Activated CD8-positive, alpha-beta memory T cell treated with anti-CD3 and anti-CD28 coated beads for 4 hours (primary cell): ENCODE data around the gene CAMK1G.
A peak's percentile ranks its signal among the peaks of the same experiment; 100 is the strongest.

Experiments used
- DNase-seq, 2 donors: peaks; one replicate each; pipeline ENCODE4 v3.0.0-alpha.2; 2020; ENCODE audit warnings: low read depth in 2 of 2

Gene CAMK1G

GRCh38 chr1:209635850-209636249 lies 52.3 kb downstream of the CAMK1G start:
- no peak for DNase-seq

DNA sequence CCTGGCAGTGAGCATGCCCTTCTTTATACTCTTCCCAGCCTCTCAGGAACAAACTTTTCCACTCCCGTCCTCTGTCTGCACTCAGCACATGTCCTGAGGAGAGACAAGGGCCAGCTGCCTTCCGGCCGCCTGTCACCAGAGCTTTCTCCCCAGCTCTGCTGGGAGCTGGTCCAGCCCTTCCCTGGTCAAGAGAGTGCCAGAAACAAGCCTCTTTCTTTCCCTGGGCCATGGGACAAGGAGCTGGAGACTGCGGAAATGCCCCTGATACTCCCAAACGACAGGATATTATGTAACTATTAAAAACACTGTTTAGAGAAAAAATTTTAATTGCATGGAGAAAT lies 58.3 kb downstream of the CAMK1G start:
- no peak for DNase-seq

GRCh38 chr1:209642816-209643215 lies 59.3 kb downstream of the CAMK1G start:
- DNase-seq: no peak

- no peak for DNase-seq
Observed at GRCh38 chr1:209643285-209644020, 59.9 kb downstream of the CAMK1G start.

- DNase-seq: no peak
Observed at GRCh38 chr1:209645574-209646452, 62.3 kb downstream of the CAMK1G start.

DNA sequence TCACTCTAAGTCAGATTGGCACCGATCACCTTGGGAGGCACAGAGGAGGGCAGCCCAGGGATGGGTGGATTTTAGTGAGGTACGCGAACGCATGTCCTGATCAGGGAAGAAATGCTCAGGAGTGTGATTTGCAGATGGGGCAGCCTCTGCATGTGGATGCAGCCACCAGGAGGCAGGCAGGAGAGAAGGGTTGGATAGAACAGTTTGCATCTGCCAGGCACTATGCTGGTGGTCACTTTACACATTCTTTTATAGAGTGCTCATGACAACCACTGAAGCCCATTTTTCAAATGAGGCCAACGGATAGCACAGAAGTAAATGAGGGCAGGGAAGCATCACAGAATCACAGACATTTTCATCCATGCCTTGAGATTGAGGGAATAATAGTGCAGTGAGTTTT lies 63.0 kb downstream of the CAMK1G start:
- DNase-seq: no peak

GRCh38 chr1:209647156-209647555 lies 63.6 kb downstream of the CAMK1G start:
- no peak for DNase-seq

- no peak for DNase-seq
Observed at GRCh38 chr1:209648346-209648745, 64.8 kb downstream of the CAMK1G start.

DNA sequence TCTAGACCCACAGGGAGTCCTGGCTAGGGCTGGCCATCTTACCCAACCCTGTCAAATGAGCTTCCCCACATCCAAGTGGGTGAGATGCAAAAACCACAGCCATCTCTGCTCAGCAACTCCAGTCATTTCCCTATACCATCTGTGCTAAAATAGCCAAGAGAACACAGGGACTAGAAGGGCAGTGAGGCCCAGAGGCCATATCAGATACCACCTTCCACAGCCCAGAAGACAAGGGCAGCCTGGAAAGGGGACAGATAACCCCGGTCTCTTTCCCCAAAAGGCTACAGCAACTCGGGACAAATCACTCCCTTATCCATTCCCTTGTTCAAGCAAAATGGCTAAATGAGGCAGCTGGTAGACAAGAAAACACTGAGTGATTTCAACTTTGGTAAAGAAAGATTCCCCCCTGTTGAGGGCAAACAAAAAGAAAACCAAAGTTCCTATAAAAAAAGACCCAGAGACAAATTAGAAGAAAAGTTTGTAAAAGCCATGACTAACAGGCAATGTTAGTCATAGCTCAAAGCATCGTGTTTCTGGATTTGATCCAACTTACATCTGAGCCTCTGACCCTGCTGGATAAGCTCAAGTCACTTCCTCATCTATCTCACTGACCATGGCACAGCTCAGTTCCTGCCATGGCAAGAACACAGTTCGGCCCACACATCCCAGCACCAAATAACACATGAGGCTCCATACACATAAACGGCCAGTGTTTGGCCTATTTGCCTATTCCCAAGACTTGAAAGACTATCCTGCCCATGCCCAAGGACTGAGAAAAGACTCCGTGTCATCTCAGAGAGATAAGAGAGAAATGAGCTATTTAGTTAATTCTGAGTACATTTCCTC lies 65.6 kb downstream of the CAMK1G start:
- DNase-seq: no peak

- DNase-seq: no peak
Observed at GRCh38 chr1:209650454-209650853, 66.9 kb downstream of the CAMK1G start.

DNA sequence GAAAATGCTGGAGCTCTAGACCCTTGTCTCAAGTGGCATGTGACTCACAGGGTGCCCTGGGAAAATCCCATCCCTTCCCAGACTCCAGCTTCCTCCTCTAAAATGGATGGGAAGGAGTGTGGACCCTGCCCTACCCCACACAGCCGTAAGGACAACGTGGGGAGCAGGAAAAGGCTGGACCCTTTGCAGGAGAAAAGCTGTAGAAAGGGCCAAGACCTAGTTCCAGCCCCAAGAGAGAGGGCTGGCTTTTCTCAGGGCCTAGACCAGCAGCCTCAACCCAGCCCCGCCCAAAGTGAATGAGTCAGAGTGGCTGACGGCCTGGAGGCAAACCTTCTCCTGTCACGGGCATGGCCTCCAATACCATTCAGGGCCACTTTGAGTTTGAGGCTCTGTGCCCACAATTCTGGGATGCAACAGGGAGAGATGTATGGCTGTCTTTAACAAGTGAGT lies 67.6 kb downstream of the CAMK1G start:
- DNase-seq: peak in 1 of 2 donors; percentile 15

DNA sequence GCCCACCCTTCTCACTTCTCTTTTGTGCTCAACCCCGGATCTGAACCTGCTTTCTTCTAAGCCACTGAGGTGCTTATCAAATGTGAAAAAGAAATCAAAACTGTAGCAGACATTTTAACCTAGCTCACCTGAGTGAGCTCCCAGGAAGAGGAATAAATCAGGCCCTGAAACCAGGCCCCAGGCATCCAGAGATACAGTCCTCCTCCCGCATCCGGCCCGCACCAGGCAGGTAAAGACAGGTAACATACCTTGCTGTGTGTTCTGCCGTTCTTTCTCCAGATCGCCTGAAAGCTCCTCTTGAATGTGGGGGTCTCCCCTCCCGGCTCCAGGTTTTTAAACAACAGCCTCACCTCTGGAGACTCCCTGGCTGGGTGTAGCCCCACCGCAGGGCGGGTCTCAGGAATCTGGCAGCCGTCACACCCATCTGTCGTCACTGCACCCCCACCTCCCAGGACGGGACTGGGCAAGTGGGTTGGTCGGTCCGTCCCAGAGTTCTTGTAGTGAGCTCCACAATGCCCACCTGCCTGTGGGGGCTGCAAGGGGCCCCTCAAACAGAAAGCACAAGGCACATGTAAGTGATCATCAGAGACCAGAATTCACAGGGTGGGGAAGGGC lies 68.7 kb downstream of the CAMK1G start, which contains the start of gene LAMB3:
Gene LAMB3, minus strand, starts transcription at position 305 of the 615 bp plus-strand sequence. CDS start 1,481 bp downstream, outside the sequence.
- DNase-seq: no peak

DNA sequence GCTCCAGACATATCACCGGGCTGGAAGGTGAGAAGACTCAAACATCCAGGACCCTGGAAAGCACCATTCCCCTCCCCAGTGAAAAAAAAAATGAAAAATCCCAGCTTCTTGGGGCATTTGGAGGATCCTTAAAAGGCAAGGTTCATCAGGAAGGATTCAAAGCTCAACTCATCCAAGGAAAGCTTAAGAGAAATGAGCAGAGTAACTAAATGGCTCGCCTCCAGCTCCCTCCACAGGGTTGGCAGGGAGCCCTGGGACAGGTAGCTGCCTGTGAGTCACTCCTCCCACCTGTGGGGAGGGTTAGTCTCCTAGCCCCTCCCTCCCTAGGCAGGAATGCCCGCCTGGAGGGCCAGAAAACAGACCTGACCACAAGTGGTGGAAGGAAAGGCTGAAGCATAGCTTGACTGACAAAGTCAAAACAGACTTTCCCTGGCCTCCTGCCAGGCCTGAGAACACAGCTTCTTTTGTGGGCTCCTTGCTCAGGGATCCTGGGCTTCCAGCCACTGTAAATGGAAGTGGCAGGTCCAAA lies 69.4 kb downstream of the CAMK1G start:
- DNase-seq: peak in 1 of 2 donors; percentile 25

DNA sequence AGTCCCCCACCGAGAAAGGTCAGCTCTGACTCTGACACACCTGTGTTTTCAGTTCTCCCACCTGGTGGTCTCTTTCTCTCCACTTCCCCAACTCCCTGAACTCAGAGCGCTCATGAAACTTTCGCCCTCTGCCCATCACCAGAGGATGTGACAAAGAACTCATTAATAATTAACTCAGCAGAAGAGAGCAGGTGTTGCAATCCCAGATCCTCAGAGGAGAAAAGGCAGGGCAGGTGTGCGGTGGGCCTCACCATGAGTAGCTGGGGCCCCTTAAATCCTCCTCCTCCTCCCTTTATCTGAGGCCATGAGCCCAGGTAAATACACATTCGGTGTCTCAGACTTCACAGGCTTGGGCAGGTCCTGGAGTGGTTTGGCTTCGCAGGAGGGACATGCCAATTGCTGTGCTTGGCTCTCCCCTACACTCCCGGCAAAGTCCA lies 70.4 kb downstream of the CAMK1G start:
- no peak for DNase-seq

GRCh38 chr1:209655411-209656231 lies 72.1 kb downstream of the CAMK1G start:
- no peak for DNase-seq

GRCh38 chr1:209657140-209657879 lies 73.8 kb downstream of the CAMK1G start:
- no peak for DNase-seq

DNA sequence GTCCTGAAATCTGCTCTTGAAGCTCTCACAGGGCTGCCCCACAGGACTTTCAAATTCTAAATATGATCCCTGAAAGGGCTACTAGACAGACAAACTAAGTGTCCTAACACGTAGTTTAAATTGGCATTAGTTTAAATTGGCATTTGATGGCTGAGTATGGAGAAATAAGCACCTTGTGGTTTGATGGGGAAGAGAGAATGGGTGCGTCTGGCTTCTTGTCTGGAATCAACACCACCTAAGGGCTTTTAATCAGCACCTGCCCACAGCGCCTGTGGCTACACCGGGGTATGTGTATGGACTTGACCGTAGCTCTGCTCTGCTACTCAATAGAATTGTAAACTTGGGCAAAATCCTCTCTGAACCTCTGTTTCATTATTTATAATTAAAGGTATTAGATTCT lies 74.4 kb downstream of the CAMK1G start:
- no peak for DNase-seq

DNA sequence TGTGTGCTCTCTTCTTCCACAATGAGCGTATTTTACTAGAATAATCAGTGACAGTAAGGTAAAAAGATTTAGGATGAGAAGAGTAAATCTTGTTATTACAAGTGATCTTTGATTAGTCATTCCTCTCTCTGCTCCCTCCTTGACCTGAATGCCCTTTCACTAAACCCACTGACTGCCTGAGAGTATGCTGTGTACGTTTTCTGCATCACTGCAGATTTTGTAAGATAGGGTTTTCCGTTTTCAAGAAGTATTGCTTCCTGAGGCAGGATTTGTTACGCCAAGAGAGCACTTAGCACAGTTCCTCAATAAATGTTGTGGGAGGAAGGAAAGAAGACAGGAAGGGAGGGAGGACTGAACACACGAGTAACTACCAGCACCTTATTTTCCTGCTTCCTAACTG lies 76.4 kb downstream of the CAMK1G start:
- no peak for DNase-seq

GRCh38 chr1:209661071-209661470 lies 77.6 kb downstream of the CAMK1G start:
- DNase-seq: no peak

- no peak for DNase-seq
Observed at GRCh38 chr1:209662879-209663327, 79.4 kb downstream of the CAMK1G start.
